Measurements from ENCODE around the gene FNDC10. TPM values are rescaled to one million over a fixed set of nuclear protein-coding genes. Genes with fewer than 3 reads are reported as not detected.

Gene FNDC10
- polyA plus RNA-seq, 4 donors: 0.54 to 2.9 (median 1.5) TPM

DNA sequence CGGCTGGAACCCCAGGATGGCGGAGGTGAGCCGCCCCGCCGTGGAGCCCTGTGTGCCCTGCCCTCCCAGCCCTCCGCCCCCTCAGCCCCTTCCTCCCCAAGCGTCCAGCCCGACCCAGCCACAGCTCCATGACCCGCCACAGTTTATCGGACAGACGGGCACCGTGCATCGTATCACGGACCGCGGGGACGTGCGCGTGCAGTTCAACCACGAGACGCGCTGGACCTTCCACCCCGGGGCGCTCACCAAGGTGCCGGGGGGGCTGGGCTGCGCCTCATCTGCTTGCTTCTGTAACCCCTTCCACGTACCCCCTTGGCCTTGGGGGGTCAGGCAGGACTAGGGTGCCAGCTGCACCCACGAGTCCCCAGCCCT is 25.5 kb upstream of the FNDC10 start:
- no peak overlapping the region for H3K4me3 ChIP-seq (ENCODE audit: low read depth in 1 of 3, low read length in 3 of 3)
- FAIRE-seq: no peak
- no peak for DNase-seq
- peaks cover 0 to 6% (median 0%) of the 10 kb centered on the region in 3 donors for H3K27me3 ChIP-seq (ENCODE audit: control insufficient read depth in 3 of 3, insufficient read depth in 3 of 3, low read length in 3 of 3)
- H3K36me3 ChIP-seq (ENCODE audit: control insufficient read depth in 3 of 3, insufficient read depth in 2 of 3, low read depth in 1 of 3, low read length in 3 of 3): peaks cover 0 to 64% (median 0%) of the 10 kb centered on the region in 3 donors
- H3K9me3 ChIP-seq (ENCODE audit: control insufficient read depth in 2 of 2, insufficient read depth in 1 of 2, low read depth in 1 of 2, low read length in 1 of 2): no peaks in the 10 kb centered on the region
- no peak overlapping the region for H3K27ac ChIP-seq (ENCODE audit: low read depth in 1 of 3, low read length in 2 of 3)
- no peaks in the 10 kb centered on the region for H3K4me1 ChIP-seq (ENCODE audit: control insufficient read depth in 3 of 3, insufficient read depth in 2 of 3, low read depth in 1 of 3, low read length in 2 of 3)
- WGBS, 3 donors: 88 to 96% (median 95%) methylated on average over 19 to 28 of the region's 28 CpGs

DNA sequence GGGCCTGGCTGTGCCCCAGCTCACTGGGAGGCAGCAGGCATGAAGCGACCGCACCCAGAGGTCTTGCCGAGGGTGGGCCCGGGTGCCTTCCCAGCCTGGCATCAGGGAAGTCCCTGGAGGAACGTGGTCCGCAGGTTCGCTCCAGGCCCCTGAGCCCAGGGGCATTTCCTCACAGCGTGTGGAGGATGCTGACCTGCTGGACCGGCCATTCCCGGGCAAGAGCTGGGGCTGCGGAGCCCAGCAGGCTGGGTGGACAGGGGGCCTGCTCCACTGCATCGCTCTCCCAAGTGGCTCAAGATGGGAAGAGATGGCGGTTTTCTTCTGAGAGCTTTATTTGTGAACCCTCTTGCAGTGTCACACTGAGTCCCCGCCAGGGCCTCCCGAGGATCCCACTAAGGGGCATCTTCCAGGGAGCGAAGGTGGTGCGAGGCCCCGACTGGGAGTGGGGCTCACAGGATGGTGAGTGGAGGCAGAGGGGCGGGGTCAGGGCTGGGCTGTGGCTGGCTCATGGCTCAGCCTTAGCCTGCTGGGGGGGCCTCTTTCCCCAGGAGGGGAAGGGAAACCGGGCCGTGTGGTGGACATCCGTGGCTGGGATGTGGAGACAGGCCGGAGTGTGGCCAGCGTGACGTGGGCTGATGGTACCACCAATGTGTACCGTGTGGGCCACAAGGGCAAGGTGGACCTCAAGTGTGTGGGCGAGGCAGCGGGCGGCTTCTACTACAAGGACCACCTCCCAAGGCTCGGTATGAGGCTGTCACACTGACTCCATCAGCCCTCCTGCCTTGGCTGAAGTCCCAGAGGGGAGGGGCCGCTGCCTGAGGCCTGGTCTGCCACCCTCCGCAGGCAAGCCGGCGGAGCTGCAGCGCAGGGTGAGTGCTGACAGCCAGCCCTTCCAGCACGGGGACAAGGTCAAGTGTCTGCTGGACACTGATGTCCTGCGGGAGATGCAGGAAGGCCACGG is 24.8 kb upstream of the FNDC10 start:
- 82 to 93% (median 91%) methylated on average over 37 to 38 of the region's 38 CpGs for WGBS, 3 donors
- no peaks in the 10 kb centered on the region for H3K9me3 ChIP-seq (ENCODE audit: control insufficient read depth in 2 of 2, insufficient read depth in 1 of 2, low read depth in 1 of 2, low read length in 1 of 2)
- peaks cover 0 to 4% (median 0%) of the 10 kb centered on the region in 3 donors for H3K27me3 ChIP-seq (ENCODE audit: control insufficient read depth in 3 of 3, insufficient read depth in 3 of 3, low read length in 3 of 3)
- no peak overlapping the region for H3K4me3 ChIP-seq (ENCODE audit: low read depth in 1 of 3, low read length in 3 of 3)
- H3K4me1 ChIP-seq (ENCODE audit: control insufficient read depth in 3 of 3, insufficient read depth in 2 of 3, low read depth in 1 of 3, low read length in 2 of 3): no peaks in the 10 kb centered on the region
- peaks cover 0 to 70% (median 0%) of the 10 kb centered on the region in 3 donors for H3K36me3 ChIP-seq (ENCODE audit: control insufficient read depth in 3 of 3, insufficient read depth in 2 of 3, low read depth in 1 of 3, low read length in 3 of 3)
- DNase-seq (no peak), FAIRE-seq (no peak)
- H3K27ac ChIP-seq (ENCODE audit: low read depth in 1 of 3, low read length in 2 of 3): no peak overlapping the region

DNA sequence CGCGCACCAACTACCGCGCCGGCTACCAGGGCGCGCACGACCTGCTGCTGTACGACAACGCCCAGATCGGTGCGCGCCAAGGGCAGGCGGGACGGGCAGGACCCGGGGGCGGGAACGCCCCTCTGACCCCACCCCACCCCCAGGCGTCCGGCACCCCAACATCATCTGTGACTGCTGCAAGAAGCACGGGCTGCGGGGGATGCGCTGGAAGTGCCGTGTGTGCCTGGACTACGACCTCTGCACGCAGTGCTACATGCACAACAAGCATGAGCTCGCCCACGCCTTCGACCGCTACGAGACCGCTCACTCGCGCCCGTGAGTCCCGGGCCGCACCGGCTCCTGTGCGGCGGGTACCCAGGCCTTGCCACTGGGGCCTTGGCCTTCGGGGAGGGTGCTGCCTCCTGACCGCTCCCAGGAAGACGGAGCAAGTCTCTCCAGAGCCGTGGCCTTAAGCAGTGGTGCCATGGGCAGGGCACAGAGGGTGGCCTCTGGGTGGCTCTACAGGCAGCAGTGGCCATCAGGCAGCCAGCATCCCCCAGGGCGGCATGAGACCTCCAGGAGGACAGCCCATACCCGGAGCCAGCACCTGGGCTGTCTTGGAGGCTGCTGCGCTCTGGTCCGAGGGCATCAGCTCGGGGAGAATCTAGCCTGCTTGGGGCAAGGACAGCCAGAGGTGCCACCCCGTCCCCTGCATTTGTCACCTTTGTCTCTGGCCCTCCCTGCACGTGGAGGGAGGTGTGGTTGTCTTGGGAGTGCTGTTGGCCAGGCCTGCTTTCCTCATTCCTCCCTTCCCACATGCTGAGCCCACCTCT is 23.9 kb upstream of the FNDC10 start:
- DNase-seq: no peak

DNA sequence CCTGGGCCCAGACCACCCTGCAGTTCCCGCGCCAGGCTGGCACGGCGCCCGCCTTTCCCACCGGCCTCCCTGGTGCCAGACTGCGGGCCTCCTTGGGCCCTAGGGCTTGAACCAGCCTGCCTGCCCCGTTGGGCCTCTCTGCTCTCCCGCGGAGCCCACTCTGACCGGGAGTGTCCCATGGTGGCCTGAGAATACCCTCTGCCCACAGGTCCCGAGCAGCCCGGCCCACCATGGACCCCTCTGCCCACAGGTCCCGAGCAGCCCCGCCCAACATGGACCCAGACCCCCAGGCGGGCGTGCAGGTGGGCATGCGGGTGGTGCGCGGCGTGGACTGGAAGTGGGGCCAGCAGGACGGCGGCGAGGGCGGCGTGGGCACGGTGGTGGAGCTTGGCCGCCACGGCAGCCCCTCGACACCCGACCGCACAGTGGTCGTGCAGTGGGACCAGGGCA is 23.3 kb upstream of the FNDC10 start:
- WGBS, 3 donors: 94 to 98% (median 95%) methylated on average over 24 to 33 of the region's 33 CpGs

More for the DNA sequence above, 23.9 kb upstream of the FNDC10 start:
- Histone ChIP-seq H3K9me3 (ENCODE audit: control insufficient read depth in 2 of 2, insufficient read depth in 1 of 2, low read depth in 1 of 2, low read length in 1 of 2) (no peaks in the 10 kb centered on the region), H3K4me3 (ENCODE audit: low read depth in 1 of 3, low read length in 3 of 3) (no peak overlapping the region), H3K27me3 (ENCODE audit: control insufficient read depth in 3 of 3, insufficient read depth in 3 of 3, low read length in 3 of 3) (no peaks in the 10 kb centered on the region), H3K27ac (ENCODE audit: low read depth in 1 of 3, low read length in 2 of 3) (no peak overlapping the region), H3K4me1 (ENCODE audit: control insufficient read depth in 3 of 3, insufficient read depth in 2 of 3, low read depth in 1 of 3, low read length in 2 of 3) (no peaks in the 10 kb centered on the region), H3K36me3 (ENCODE audit: control insufficient read depth in 3 of 3, insufficient read depth in 2 of 3, low read depth in 1 of 3, low read length in 3 of 3) (peaks cover 0 to 76% (median 0%) of the 10 kb centered on the region in 3 donors)
- WGBS, 3 donors: 92 to 93% (median 93%) methylated on average over 45 to 51 of the region's 51 CpGs
- no peak for FAIRE-seq

DNA sequence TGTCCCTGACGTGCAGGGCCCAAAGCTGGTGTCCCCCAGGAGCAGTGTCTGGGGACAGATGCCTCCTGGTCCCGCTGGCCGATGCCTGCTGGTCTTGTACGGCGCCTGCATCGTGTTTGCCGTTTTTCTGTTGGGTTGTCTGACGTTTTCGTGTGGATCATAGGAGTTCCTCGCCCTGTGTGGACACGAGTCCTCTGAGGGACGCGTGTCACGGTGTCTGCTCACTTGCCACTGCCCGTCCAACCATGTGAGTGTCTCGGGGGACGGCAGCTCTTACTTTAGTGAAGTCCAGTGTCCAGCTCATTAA is 22.8 kb upstream of the FNDC10 start:
- DNase-seq (no peak), FAIRE-seq (no peak)
- no peak overlapping the region for H3K4me3 ChIP-seq (ENCODE audit: low read depth in 1 of 3, low read length in 3 of 3)
- H3K36me3 ChIP-seq (ENCODE audit: control insufficient read depth in 3 of 3, insufficient read depth in 2 of 3, low read depth in 1 of 3, low read length in 3 of 3): peaks cover 0 to 76% (median 0%) of the 10 kb centered on the region in 3 donors
- H3K4me1 ChIP-seq (ENCODE audit: control insufficient read depth in 3 of 3, insufficient read depth in 2 of 3, low read depth in 1 of 3, low read length in 2 of 3): no peaks in the 10 kb centered on the region
- H3K27ac ChIP-seq (ENCODE audit: low read depth in 1 of 3, low read length in 2 of 3): no peak overlapping the region
- H3K27me3 ChIP-seq (ENCODE audit: control insufficient read depth in 3 of 3, insufficient read depth in 3 of 3, low read length in 3 of 3): no peaks in the 10 kb centered on the region
- no peaks in the 10 kb centered on the region for H3K9me3 ChIP-seq (ENCODE audit: control insufficient read depth in 2 of 2, insufficient read depth in 1 of 2, low read depth in 1 of 2, low read length in 1 of 2)
- 90 to 93% (median 91%) methylated on average over 17 of the region's 17 CpGs for WGBS, 3 donors

More for the DNA sequence above, 23.3 kb upstream of the FNDC10 start:
- FAIRE-seq (no peak), DNase-seq (no peak)
- H3K36me3 ChIP-seq (ENCODE audit: control insufficient read depth in 3 of 3, insufficient read depth in 2 of 3, low read depth in 1 of 3, low read length in 3 of 3): peaks cover 0 to 76% (median 0%) of the 10 kb centered on the region in 3 donors
- H3K4me3 ChIP-seq (ENCODE audit: low read depth in 1 of 3, low read length in 3 of 3): no peak overlapping the region
- H3K27ac ChIP-seq (ENCODE audit: low read depth in 1 of 3, low read length in 2 of 3): no peak overlapping the region
- H3K4me1 ChIP-seq (ENCODE audit: control insufficient read depth in 3 of 3, insufficient read depth in 2 of 3, low read depth in 1 of 3, low read length in 2 of 3): no peaks in the 10 kb centered on the region
- H3K9me3 ChIP-seq (ENCODE audit: control insufficient read depth in 2 of 2, insufficient read depth in 1 of 2, low read depth in 1 of 2, low read length in 1 of 2): no peaks in the 10 kb centered on the region
- no peaks in the 10 kb centered on the region for H3K27me3 ChIP-seq (ENCODE audit: control insufficient read depth in 3 of 3, insufficient read depth in 3 of 3, low read length in 3 of 3)

DNA sequence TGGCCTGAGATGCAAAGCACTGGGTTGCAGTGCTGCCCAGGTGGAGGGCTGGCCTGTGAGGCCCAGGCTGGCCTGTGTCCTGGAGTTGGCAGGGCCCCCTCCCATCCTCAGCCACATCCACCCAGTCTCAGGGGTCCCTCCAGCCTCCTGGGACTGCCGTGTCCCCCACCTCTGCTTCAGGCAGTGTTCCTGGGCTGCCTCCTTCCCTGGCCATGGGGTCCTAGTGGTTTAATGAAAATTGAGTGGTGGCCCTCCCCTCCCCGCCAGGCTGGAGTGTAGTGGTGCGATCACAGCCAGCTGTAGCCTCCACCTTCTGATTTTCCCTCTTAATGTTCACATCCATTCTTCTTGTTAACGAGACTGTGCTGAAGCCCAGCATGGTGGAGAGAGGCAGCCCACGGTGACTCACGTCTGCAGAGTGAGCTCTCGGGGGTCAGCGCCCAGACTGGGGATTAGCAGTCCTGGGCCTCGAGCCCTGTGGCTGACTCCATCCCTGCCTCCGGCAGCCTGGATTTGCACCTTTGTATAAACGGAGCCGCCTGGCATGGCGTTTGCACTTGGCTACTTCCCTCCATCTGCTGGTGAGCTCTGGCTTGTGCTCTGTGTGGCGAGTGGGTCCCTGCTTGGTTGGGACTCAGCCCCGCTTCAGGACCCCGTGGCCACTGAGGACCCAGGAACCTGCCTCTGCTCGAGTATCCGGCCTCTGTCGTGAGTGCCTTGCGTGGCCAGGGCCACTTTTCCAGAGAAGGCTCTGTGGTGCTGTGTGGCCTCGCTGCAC is 22.3 kb upstream of the FNDC10 start:
- Histone ChIP-seq H3K9me3 (ENCODE audit: control insufficient read depth in 2 of 2, insufficient read depth in 1 of 2, low read depth in 1 of 2, low read length in 1 of 2) (no peaks in the 10 kb centered on the region), H3K4me3 (ENCODE audit: low read depth in 1 of 3, low read length in 3 of 3) (no peak overlapping the region), H3K36me3 (ENCODE audit: control insufficient read depth in 3 of 3, insufficient read depth in 2 of 3, low read depth in 1 of 3, low read length in 3 of 3) (peaks cover 0 to 78% (median 0%) of the 10 kb centered on the region in 3 donors), H3K4me1 (ENCODE audit: control insufficient read depth in 3 of 3, insufficient read depth in 2 of 3, low read depth in 1 of 3, low read length in 2 of 3) (no peaks in the 10 kb centered on the region), H3K27ac (ENCODE audit: low read depth in 1 of 3, low read length in 2 of 3) (no peak overlapping the region), H3K27me3 (ENCODE audit: control insufficient read depth in 3 of 3, insufficient read depth in 3 of 3, low read length in 3 of 3) (no peaks in the 10 kb centered on the region)
- no peak for FAIRE-seq
- DNase-seq: no peak
- WGBS, 3 donors: 80 to 90% (median 87%) methylated on average over 20 to 21 of the region's 21 CpGs

DNA sequence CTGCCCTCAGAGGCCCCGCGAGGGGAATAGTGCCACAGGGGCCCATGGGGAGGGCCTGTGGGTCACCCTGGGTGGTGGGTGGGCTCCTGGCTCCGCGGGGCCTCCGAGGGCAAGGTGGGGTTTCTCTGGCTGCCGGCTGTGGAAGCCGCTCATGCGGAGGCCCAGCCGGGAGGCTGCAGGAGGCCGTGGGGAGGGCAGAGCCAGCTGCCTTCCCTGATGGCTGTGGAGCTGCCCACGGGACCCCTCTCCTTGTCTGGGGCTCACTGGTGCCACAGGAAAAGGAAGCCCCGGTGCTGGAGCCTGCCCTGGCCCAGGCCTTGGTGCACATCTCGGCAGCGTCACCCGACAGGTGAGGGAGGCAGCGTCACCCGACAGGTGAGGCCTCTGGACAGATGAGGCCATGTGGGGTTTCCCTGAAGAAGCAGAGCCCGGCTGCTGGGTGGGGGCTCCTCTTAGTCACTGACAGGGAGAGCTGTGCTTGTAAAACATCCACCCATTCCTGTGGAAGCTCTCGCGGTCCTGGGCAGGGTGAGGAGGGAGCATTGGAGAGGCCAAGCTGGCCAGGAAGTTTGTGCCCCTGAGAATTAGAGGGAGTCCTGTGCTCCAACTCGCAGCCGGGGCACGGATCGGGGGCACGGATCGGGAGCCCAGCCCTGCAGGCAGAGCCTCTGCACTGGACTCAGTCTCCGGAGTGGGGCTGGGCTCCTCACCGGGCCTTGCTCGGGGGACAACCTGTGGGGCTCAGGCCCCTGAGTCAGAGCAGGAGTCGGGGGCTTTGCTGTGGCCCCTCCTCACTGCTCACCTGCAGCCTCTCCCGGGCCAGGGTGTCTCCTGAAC is 21.5 kb upstream of the FNDC10 start:
- DNase-seq: no peak
- Histone ChIP-seq H3K4me1 (ENCODE audit: control insufficient read depth in 3 of 3, insufficient read depth in 2 of 3, low read depth in 1 of 3, low read length in 2 of 3) (peaks cover 0 to 7% (median 5%) of the 10 kb centered on the region in 3 donors), H3K27ac (ENCODE audit: low read depth in 1 of 3, low read length in 2 of 3) (no peak overlapping the region), H3K27me3 (ENCODE audit: control insufficient read depth in 3 of 3, insufficient read depth in 3 of 3, low read length in 3 of 3) (no peaks in the 10 kb centered on the region), H3K36me3 (ENCODE audit: control insufficient read depth in 3 of 3, insufficient read depth in 2 of 3, low read depth in 1 of 3, low read length in 3 of 3) (peaks cover 0 to 74% (median 0%) of the 10 kb centered on the region in 3 donors), H3K9me3 (ENCODE audit: control insufficient read depth in 2 of 2, insufficient read depth in 1 of 2, low read depth in 1 of 2, low read length in 1 of 2) (no peaks in the 10 kb centered on the region), H3K4me3 (ENCODE audit: low read depth in 1 of 3, low read length in 3 of 3) (no peak overlapping the region)
- no peak for FAIRE-seq
- WGBS, 3 donors: 87 to 94% (median 92%) methylated on average over 28 to 31 of the region's 31 CpGs

All from small intestine (tissue), 7 donors.